ENCODE results near the gene GOLGA6L9.
"Not testable (repeated sequence)": the region's sequence is repeated elsewhere in the genome, so short reads cannot be mapped to it uniquely, and the experiment has no call there.

GOLGA6L9 gene

DNA sequence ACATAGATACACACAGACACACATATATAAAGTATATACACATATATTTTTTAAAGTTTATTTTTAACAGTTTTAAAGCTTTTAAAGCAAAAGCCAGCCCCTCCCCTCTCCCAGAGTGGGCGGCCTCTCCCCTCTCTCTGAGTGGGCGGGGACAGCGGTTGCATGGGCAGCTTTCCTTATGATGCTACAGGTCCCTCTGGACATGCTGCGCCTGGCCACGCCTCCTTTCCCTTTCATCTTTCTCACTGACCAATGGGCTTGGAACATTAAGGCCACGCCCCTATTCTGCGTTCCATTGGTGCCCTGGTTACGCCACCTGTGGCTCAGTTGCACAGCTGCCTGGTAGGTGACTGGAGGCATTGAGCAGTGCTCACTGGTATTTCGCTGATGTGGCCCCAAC, at the start of gene GOLGA6L9:
TSS of gene GOLGA6L9 (plus strand) at position 124 of the 400 bp plus-strand sequence. CDS start at position 388, 264 bp downstream.
- not testable (repeated sequence) for DNase-seq (ENCODE audit: low read depth in 2 of 2, low spot score in 1 of 2)

DNA sequence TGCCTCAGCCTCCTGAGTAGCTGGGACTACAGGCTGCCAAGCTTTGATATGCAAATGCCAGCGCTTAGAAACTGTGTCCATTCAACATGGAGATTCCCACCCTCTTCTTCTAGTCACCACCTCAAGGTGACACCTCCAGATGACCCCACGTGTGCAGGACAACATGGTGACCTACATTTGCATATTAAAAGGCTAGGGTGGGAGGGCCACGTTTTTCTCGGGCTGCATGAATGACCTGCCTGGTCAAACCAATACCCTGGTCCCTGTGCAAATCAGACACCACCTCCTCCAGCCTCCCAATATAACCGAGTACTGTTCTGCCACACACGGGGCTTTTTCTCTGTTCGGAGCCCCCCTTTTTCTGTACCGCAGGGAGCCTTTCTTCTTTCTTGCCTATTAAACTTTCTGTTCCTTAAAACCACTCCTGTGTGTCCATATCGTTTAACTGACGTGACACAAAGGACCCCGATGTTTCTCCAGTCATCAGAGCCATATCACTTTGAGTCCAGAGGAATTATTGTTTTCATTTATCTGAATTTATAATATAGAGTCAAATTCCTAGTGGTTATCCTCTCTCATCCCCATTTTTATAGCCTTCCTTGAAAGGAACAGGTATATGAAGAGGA, 48.2 kb upstream of the GOLGA6L9 start:
- DNase-seq (ENCODE audit: low read depth in 2 of 2, low spot score in 1 of 2), result not testable (repeated sequence)

DNA sequence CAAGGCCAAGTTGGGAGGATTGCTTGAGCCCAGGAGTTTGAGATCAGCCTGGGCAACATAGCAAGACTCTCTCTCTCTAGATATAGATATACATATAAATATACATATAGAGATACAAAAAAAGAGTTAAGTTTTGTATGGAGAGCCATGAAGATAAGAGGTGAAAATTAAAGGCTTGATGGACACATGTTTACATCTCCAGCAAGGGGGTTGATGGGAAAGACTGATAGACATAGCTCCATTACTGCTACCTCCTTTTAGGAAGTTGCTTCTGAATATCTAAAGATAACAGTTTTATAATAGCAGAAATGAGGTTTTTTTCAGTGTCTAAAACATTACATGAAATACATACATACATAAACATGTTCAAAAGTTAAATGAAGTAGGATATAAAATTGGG, 42.4 kb upstream of the GOLGA6L9 start:
- not testable (repeated sequence) for DNase-seq (ENCODE audit: low read depth in 2 of 2, low spot score in 1 of 2)

GRCh38 chr15:82390152-82390551, 39.5 kb upstream of the GOLGA6L9 start:
- DNase-seq (ENCODE audit: low read depth in 2 of 2, low spot score in 1 of 2), result not testable (repeated sequence)

DNA sequence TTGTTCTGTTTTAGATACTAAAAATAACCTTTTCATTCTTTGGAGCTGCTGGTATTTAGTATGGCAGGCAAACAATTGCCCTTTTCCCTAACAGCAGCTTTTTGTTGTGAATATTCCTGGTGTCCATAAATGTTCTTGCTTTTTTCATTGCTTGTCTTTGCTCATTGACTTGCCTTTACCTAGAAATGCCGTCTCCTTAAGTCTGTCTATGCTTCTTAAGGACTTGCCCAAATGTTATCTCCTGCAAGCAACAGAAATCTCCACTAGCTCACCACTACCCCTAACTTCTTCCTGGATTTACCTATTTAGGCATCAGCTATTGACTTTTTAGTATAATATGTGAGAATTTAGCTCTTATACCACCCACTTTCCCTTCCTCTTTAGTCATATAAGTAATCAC, 37.5 kb upstream of the GOLGA6L9 start:
- not testable (repeated sequence) for DNase-seq (ENCODE audit: low read depth in 2 of 2, low spot score in 1 of 2)

- no peak for DNase-seq (ENCODE audit: low read depth in 2 of 2, low spot score in 1 of 2)
Observed at GRCh38 chr15:82393671-82394070, 35.9 kb upstream of the GOLGA6L9 start.

GRCh38 chr15:82395788-82396187, 33.8 kb upstream of the GOLGA6L9 start:
- not testable (repeated sequence) for DNase-seq (ENCODE audit: low read depth in 2 of 2, low spot score in 1 of 2)

- DNase-seq (ENCODE audit: low read depth in 2 of 2, low spot score in 1 of 2), result no peak
Observed at GRCh38 chr15:82397817-82398216, 31.8 kb upstream of the GOLGA6L9 start.

GRCh38 chr15:82398785-82399184, 30.8 kb upstream of the GOLGA6L9 start:
- no peak for DNase-seq (ENCODE audit: low read depth in 2 of 2, low spot score in 1 of 2)

GRCh38 chr15:82399366-82400103, 30.1 kb upstream of the GOLGA6L9 start:
- not testable (repeated sequence) for DNase-seq (ENCODE audit: low read depth in 2 of 2, low spot score in 1 of 2)

DNA sequence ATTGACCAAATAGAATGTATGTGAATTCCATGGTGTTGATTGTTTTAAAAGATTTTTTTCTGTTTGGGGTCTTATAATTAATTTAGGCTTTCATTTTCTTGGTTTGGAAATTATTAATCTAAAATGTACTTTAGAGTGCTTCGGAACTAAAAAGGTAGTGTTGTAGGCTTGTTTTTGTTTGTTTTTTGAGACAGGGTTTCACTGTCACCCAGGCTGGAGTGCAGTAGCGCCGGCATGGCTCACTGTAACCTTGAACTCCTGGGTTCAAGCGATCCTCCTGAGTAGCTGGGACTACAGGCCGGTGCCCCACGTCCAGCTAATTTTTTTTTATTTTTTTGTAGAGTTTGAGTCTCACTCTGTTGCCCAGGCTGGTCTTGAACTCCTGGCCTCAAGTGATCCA, 27.7 kb upstream of the GOLGA6L9 start:
- DNase-seq (ENCODE audit: low read depth in 2 of 2, low spot score in 1 of 2), result not testable (repeated sequence)

DNA sequence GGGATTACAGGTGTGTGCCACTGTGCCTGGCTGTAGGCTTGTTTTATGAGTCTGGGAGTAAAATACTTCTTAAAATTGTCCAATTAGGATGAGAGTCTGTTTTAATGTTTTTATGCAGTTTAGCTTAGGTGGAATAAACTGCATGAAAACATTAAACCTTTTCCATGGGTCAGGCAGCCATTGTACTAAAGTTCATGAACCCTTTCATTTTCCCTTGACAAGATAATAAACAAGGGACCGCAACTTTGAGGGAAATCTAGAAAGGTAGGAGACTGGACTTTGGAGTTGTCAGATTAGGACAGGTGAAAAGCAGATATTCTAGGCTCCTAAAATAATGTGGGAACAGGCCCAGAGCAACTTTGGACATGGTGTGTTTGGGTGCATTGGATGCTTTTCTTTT, 27.3 kb upstream of the GOLGA6L9 start:
- not testable (repeated sequence) for DNase-seq (ENCODE audit: low read depth in 2 of 2, low spot score in 1 of 2)

GRCh38 chr15:82406211-82406610, 23.4 kb upstream of the GOLGA6L9 start:
- DNase-seq (ENCODE audit: low read depth in 2 of 2, low spot score in 1 of 2), result not testable (repeated sequence)

DNA sequence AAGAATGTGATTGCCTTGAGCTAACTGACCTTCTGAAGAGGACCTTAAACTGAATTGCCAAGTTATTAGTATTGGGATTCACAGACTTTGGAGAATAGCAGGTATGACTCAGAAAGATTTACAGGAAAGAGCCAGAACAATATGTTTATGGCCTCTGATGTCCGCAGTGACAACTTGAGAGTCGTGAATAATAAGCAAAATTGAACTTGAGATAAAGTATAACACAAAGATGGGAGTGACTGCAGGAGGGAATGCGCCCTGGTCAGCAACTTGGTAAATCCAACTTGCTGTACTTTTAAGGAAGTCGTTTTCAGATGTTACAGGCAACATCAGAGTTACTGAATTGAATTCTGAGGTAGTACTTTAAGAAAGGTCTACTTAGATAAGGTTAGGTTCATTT, 19.3 kb upstream of the GOLGA6L9 start:
- DNase-seq (ENCODE audit: low read depth in 2 of 2, low spot score in 1 of 2), result not testable (repeated sequence)

- DNase-seq (ENCODE audit: low read depth in 2 of 2, low spot score in 1 of 2), result not testable (repeated sequence)
Observed at GRCh38 chr15:82411595-82411994, 18.0 kb upstream of the GOLGA6L9 start.

DNA sequence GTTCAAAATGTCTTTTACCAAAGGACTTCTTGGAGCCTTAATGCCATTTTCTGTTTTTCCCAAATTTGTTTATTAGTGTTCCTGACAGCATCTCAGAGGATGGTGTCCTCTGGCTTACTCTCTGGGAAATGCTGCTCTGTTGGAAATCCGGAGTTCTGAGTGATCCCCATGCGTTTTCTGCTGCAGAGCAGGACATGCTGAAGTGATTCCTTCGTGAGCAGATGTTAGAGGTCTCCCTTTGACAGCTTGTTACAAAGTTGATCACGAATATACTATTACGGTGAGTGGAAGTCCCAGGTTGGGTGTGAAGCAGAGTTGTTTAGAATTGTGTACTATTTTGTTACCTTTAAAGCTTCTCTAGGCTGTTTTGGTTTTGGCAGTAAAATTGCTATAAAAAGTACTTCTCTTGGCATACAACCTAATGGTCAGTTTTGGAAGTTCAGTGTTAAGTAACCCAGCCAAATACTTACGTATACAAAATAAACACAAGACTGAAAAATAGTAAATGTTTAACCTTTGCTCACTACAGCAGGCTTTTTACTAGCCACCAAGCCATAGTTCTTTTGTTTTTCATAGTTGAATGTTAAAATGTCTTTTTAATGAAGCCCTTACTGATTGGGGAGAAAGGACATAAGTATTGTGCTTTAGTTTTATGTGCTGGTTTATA, 15.0 kb upstream of the GOLGA6L9 start:
- DNase-seq (ENCODE audit: low read depth in 2 of 2, low spot score in 1 of 2), result not testable (repeated sequence)

GRCh38 chr15:82420516-82420915, 9.1 kb upstream of the GOLGA6L9 start:
- DNase-seq (ENCODE audit: low read depth in 2 of 2, low spot score in 1 of 2), result not testable (repeated sequence)

DNA sequence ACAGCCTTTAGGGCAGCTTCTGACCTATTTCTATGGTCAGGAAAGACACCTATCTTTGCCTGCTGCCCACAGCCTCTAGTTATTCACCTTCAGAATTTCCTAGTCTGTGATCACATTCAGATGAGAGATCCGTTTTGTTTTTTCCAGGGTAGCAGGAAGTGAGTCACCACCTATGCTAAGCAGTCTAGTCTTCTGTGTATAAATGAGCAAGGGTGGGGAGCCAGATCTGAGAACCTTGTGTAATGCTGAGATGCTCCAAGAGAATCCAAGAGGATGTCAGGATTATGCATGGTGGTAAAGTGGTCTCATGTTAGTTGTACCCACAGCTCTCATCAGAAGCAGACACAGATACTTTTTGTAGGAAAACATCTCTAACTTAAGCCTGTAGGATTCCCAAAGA, 8.7 kb upstream of the GOLGA6L9 start:
- not testable (repeated sequence) for DNase-seq (ENCODE audit: low read depth in 2 of 2, low spot score in 1 of 2)

DNA sequence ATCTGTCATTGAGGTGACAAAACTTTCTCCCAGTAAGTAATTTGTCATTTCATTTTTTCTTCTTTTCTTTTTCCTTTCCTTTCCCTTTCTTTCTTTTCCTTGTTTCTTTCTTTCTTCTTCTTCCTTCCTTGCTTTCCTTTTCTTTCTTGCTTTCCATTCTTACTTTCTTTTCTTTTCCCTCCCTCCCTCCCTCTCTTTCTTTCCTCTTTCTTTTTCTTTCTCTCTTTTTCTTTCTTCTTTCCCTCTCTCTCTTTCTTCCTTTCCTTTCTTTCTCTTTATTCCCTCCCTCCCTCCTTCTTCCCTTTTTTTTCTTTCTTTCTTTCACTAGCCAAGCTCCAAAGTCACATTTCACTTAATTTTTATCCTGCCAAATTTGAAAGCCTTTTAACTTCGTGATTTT, 2.5 kb upstream of the GOLGA6L9 start:
- DNase-seq (ENCODE audit: low read depth in 2 of 2, low spot score in 1 of 2), result not testable (repeated sequence)

GRCh38 chr15:82445420-82445819, 15.8 kb downstream of the GOLGA6L9 start:
- DNase-seq (ENCODE audit: low read depth in 2 of 2, low spot score in 1 of 2), result peak in 1 of 2 donors; percentile 1

- DNase-seq (ENCODE audit: low read depth in 2 of 2, low spot score in 1 of 2), result not testable (repeated sequence)
Observed at GRCh38 chr15:82457336-82457735, 27.7 kb downstream of the GOLGA6L9 start.

GRCh38 chr15:82465629-82466028, 36.0 kb downstream of the GOLGA6L9 start:
- DNase-seq (ENCODE audit: low read depth in 2 of 2, low spot score in 1 of 2), result not testable (repeated sequence)
